Astrocyte (in vitro differentiated cells and primary cell): ENCODE measurements around the gene TBC1D9B.

Experiments used
- EZH2 ChIP-seq: IDR thresholded peaks from 2 replicates; pipeline ENCODE4 v1.6.1; 2012; ENCODE audit warnings: mild to moderate bottlenecking, low read length, inconsistent platforms; ENCODE audit not compliant: insufficient read depth
- TF ChIP-seq, protein P1 (sequence below): IDR thresholded peaks from 2 replicates; pipeline ENCODE4 v1.5.1; 2011; ENCODE audit warnings: low read depth, mild to moderate bottlenecking, inconsistent platforms, low read length, moderate library complexity; ENCODE audit not compliant: insufficient read depth

DNA sequence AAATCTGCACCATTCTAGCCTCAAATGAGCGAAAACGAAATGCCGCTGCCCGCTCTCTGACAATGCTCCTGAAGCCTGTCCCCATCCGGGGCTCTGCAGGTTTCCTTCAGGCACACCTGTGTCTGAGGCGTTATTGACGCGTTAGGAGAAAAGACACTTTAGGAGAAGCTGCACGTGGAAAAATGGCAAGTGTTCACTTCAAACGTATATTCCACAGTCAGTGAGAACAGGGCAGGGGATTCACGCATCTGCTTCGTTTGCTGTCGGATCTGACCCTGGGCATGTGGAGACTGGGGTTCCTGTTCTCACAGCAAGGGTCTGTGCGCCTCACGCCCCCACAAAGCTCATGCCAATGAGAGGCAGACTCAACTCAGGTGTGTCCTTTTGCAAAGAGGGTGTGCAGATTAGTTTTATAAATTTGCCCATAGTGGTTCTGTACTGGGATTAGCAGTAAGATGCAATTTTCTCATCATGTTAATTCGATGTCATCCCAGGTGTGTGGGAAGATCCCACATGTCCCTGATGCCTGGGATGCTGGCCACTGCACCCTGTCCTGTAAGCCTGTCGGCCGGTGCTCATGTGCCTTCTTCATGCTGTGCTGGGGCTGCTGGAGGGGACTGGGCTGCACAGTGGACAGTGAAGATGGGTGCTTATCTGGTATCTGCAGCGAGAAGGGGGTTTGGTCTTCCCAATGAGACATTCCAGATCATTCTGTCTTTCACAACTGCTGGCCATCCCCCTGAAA, 11.2 kb upstream of the TBC1D9B start:
- TF ChIP-seq EZH2, result no peak
- TF ChIP-seq, protein P1, sequence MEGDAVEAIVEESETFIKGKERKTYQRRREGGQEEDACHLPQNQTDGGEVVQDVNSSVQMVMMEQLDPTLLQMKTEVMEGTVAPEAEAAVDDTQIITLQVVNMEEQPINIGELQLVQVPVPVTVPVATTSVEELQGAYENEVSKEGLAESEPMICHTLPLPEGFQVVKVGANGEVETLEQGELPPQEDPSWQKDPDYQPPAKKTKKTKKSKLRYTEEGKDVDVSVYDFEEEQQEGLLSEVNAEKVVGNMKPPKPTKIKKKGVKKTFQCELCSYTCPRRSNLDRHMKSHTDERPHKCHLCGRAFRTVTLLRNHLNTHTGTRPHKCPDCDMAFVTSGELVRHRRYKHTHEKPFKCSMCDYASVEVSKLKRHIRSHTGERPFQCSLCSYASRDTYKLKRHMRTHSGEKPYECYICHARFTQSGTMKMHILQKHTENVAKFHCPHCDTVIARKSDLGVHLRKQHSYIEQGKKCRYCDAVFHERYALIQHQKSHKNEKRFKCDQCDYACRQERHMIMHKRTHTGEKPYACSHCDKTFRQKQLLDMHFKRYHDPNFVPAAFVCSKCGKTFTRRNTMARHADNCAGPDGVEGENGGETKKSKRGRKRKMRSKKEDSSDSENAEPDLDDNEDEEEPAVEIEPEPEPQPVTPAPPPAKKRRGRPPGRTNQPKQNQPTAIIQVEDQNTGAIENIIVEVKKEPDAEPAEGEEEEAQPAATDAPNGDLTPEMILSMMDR, result no peak
